Measurements from ENCODE around the gene PELO. TPM values are rescaled to one million over a fixed set of nuclear protein-coding genes. Genes with fewer than 3 reads are reported as not detected.

PELO gene, protein sequence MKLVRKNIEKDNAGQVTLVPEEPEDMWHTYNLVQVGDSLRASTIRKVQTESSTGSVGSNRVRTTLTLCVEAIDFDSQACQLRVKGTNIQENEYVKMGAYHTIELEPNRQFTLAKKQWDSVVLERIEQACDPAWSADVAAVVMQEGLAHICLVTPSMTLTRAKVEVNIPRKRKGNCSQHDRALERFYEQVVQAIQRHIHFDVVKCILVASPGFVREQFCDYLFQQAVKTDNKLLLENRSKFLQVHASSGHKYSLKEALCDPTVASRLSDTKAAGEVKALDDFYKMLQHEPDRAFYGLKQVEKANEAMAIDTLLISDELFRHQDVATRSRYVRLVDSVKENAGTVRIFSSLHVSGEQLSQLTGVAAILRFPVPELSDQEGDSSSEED
- total RNA-seq (2022; extraction: Qiagen RNA extraction; ENCODE audit: low read depth) = 16.5 to 23.4 TPM (median 20.4 TPM) in 5 replicates

GRCh38 chr5:52787600-52788504 lies at the start of gene PELO, which contains the start of gene ITGA1:
Gene PELO, plus strand, starts transcription at chr5:52787916. Its CDS starts 12,479 bp downstream, at chr5:52800395.
Gene ITGA1, plus strand, starts transcription at chr5:52787916. Its CDS starts 438 bp downstream, at chr5:52788354.

Other genes with a start within 250 kb of the PELO start
- gene ITGA1, start within 50 bp of the PELO start, total RNA-seq (2022; extraction: Qiagen RNA extraction; ENCODE audit: low read depth) = 0.79 to 2.0 TPM (median 1.3 TPM) in 5 replicates
- gene ITGA2, start 201.4 kb downstream of the PELO start, total RNA-seq (2022; extraction: Qiagen RNA extraction; ENCODE audit: low read depth) = 22.6 to 36.8 TPM (median 31.8 TPM) in 5 replicates